IMR-90 (cell line): ENCODE data around the gene OR51E2. TPM values are rescaled to one million over a fixed set of nuclear protein-coding genes. Genes with fewer than 3 reads are reported as not detected.

Experiments
- ATAC-seq: fragments of 200-7000 bp; cut with Tn5 transposase; 2 replicates; pipeline ENCODE4 v1.9.1; 2020; ENCODE audit warnings: low read depth, mild to moderate bottlenecking, moderate library complexity
- BruUV-seq: library from RNA; stranded (reverse); fragments of 400-500 nt; replicated peaks from 2 replicates; lab custom pipeline; 2021; lab: Mats Ljungman, UMichigan
- CTCF ChIA-PET: fragments of 300-600 bp; formaldehyde crosslinking; extraction: SDS; loops from one replicate; lab custom pipeline; 2021; ENCODE audit warnings: antibody characterized with exemption; lab: Yijun Ruan, JAX
- POLR2A ChIA-PET: fragments of 300-600 bp; sonication (Branson Sonifier 250); formaldehyde crosslinking; loops from one replicate; lab custom pipeline; 2022; ENCODE audit warnings: antibody characterized with exemption; ENCODE audit not compliant: unreplicated experiment; lab: Charles Lee
- DNase-seq: peaks from one replicate; pipeline ENCODE4 v3.0.0; 2013
- H2AFZ ChIP-seq: replicated peaks from 2 replicates; pipeline ENCODE3; 2013; ENCODE audit warnings: low read length, mild to moderate bottlenecking; ENCODE audit not compliant: poor library complexity
- H2AK5ac ChIP-seq: 2 replicates; pipeline ENCODE4 v1.6.1; 2013; ENCODE audit warnings: low read depth, low read length, inconsistent platforms
- H2AK9ac ChIP-seq: replicated peaks from 2 replicates; pipeline ENCODE3; 2013; ENCODE audit warnings: mild to moderate bottlenecking, low read depth, low read length, moderate library complexity; ENCODE audit not compliant: poor library complexity
- H2BK120ac ChIP-seq: 2 replicates; pipeline ENCODE4 v1.6.1; 2013; ENCODE audit warnings: low read depth, low read length, inconsistent platforms
- H2BK15ac ChIP-seq: 3 replicates; pipeline ENCODE4 v1.6.1; 2013; ENCODE audit warnings: low read depth, low read length, inconsistent platforms
- H2BK20ac ChIP-seq: 2 replicates; pipeline ENCODE4 v1.6.1; 2013; ENCODE audit warnings: low read depth, mild to moderate bottlenecking, inconsistent platforms, low read length, moderate library complexity
- H2BK5ac ChIP-seq: 2 replicates; pipeline ENCODE4 v1.6.1; 2013; ENCODE audit warnings: mild to moderate bottlenecking, low read depth, low read length, inconsistent platforms; ENCODE audit not compliant: poor library complexity, severe bottlenecking
- H3K14ac ChIP-seq: replicated peaks from 2 replicates; pipeline ENCODE4 v1.6.1; 2013; ENCODE audit warnings: low read depth, low read length, inconsistent platforms
- H3K18ac ChIP-seq: 2 replicates; pipeline ENCODE4 v1.6.1; 2013; ENCODE audit warnings: low read depth, low read length, control low read depth
- H3K23ac ChIP-seq: 2 replicates; pipeline ENCODE4 v1.6.1; 2013; ENCODE audit warnings: low read depth, low read length, inconsistent platforms
- H3K27ac ChIP-seq: 2 replicates; pipeline ENCODE4 v1.5.1; 2013; ENCODE audit warnings: mild to moderate bottlenecking, control low read depth, low read length; ENCODE audit not compliant: insufficient read depth
- H3K27me3 ChIP-seq: 2 replicates; pipeline ENCODE4 v1.6.1; 2013; ENCODE audit warnings: low read length; ENCODE audit not compliant: control insufficient read depth, insufficient read depth
- H3K36me3 ChIP-seq: 2 replicates; pipeline ENCODE4 v1.6.1; 2013; ENCODE audit warnings: low read length, mixed read lengths; ENCODE audit not compliant: control insufficient read depth, insufficient read depth
- H3K4ac ChIP-seq: 2 replicates; pipeline ENCODE4 v1.6.1; 2013; ENCODE audit warnings: low read depth, low read length, inconsistent platforms
- H3K4me1 ChIP-seq: 2 replicates; pipeline ENCODE4 v1.6.1; 2013; ENCODE audit warnings: low read length, mixed read lengths; ENCODE audit not compliant: control insufficient read depth, insufficient read depth
- H3K4me2 ChIP-seq: 2 replicates; pipeline ENCODE4 v1.6.1; 2013; ENCODE audit warnings: low read depth, mild to moderate bottlenecking, control low read depth, low read length, moderate library complexity
- H3K4me3 ChIP-seq: 2 replicates; pipeline ENCODE4 v1.5.1; 2013; ENCODE audit warnings: low read depth, mild to moderate bottlenecking, control low read depth, low read length, moderate library complexity; ENCODE audit not compliant: insufficient read depth
- H3K56ac ChIP-seq: 2 replicates; pipeline ENCODE4 v1.6.1; 2013; ENCODE audit warnings: low read length, inconsistent platforms; ENCODE audit not compliant: insufficient read depth; ENCODE audit errors: extremely low read depth
- H3K79me1 ChIP-seq, 2 experiments: 2 replicates each; pipeline ENCODE4 v1.6.1; 2013; ENCODE audit warnings: low read length in 2 of 2, inconsistent platforms in 1 of 2, low read depth in 1 of 2
- H3K9ac ChIP-seq: 2 replicates; pipeline ENCODE4 v1.6.1; 2013; ENCODE audit warnings: low read depth, low read length, control low read depth
- H3K9me1 ChIP-seq: 2 replicates; pipeline ENCODE4 v1.6.1; 2013; ENCODE audit warnings: low read length, inconsistent platforms; ENCODE audit not compliant: insufficient read depth
- H3K9me3 ChIP-seq: 2 replicates; pipeline ENCODE4 v1.6.1; 2013; ENCODE audit warnings: low read length; ENCODE audit not compliant: control insufficient read depth, insufficient read depth
- H4K20me1 ChIP-seq: 2 replicates; pipeline ENCODE4 v1.6.1; 2013; ENCODE audit warnings: low read length, inconsistent platforms; ENCODE audit not compliant: insufficient read depth
- H4K5ac ChIP-seq: 2 replicates; pipeline ENCODE4 v1.6.1; 2013; ENCODE audit warnings: mild to moderate bottlenecking, low read depth, low read length, control low read depth
- H4K8ac ChIP-seq, 2 experiments: 2 replicates each; pipeline ENCODE4 v1.6.1; 2013; ENCODE audit warnings: low read depth in 2 of 2, low read length in 2 of 2, control low read depth in 1 of 2, inconsistent platforms in 1 of 2
- H4K91ac ChIP-seq: 2 replicates; pipeline ENCODE4 v1.6.1; 2013; ENCODE audit warnings: low read depth, low read length, inconsistent platforms; ENCODE audit not compliant: insufficient read depth
- BHLHE40 ChIP-seq: fragments of 150-350 bp; IDR thresholded peaks from 2 replicates; pipeline ENCODE4 v1.6.1; 2016; ENCODE audit warnings: mild to moderate bottlenecking, low read depth, low read length
- CEBPB ChIP-seq: IDR thresholded peaks from 2 replicates; pipeline ENCODE4 v1.6.1; 2012; ENCODE audit warnings: low read depth, low read length, improper control_type of control experiment
- CHD1 ChIP-seq: IDR thresholded peaks from 2 replicates; pipeline ENCODE4 v1.6.1; 2012; ENCODE audit warnings: low read depth, low read length, improper control_type of control experiment
- CTCF ChIP-seq: conservative IDR thresholded peaks from 2 replicates; pipeline ENCODE4 v1.5.1; 2012; ENCODE audit warnings: mild to moderate bottlenecking, low read depth, low read length, improper control_type of control experiment
- ELK1 ChIP-seq: fragments of 150-350 bp; IDR thresholded peaks from 2 replicates; pipeline ENCODE4 v1.6.1; 2016; ENCODE audit warnings: low read depth, mild to moderate bottlenecking, low read length, moderate library complexity, borderline replicate concordance
- FOS ChIP-seq: fragments of 150-350 bp; IDR thresholded peaks from 2 replicates; pipeline ENCODE4 v1.6.1; 2016; ENCODE audit warnings: low read depth, low read length
- MAFK ChIP-seq: IDR thresholded peaks from 2 replicates; pipeline ENCODE4 v1.6.1; 2012; ENCODE audit warnings: low read depth, low read length, improper control_type of control experiment
- NFE2L2 ChIP-seq: fragments of 150-350 bp; IDR thresholded peaks from 2 replicates; pipeline ENCODE4 v1.6.1; 2016; ENCODE audit warnings: low read depth, mild to moderate bottlenecking, low read length
- POLR2A ChIP-seq: IDR thresholded peaks from 2 replicates; pipeline ENCODE4 v1.6.1; 2012; ENCODE audit warnings: mild to moderate bottlenecking, low read depth, low read length
- RAD21 ChIP-seq: IDR thresholded peaks from 2 replicates; pipeline ENCODE4 v1.6.1; 2012; ENCODE audit warnings: low read length, improper control_type of control experiment
- RCOR1 ChIP-seq: IDR thresholded peaks from 2 replicates; pipeline ENCODE4 v1.6.1; 2012; ENCODE audit warnings: mild to moderate bottlenecking, low read length, improper control_type of control experiment; ENCODE audit not compliant: insufficient replicate concordance
- RFX5 ChIP-seq: IDR thresholded peaks from 2 replicates; pipeline ENCODE4 v1.8.0; 2012; ENCODE audit warnings: low read depth, mild to moderate bottlenecking, low read length, moderate library complexity
- SMC3 ChIP-seq: fragments of 150-350 bp; IDR thresholded peaks from 2 replicates; pipeline ENCODE4 v1.6.1; 2016; ENCODE audit warnings: low read depth, mild to moderate bottlenecking, antibody characterized with exemption, low read length, moderate library complexity
- USF2 ChIP-seq: fragments of 150-350 bp; IDR thresholded peaks from 2 replicates; pipeline ENCODE4 v1.6.1; 2017; ENCODE audit warnings: mild to moderate bottlenecking, antibody characterized with exemption, low read length, low read depth
- WGBS, 2 experiments: methylation state at CpG; one replicate each; pipeline versions ENCODE4 v1.1.5 to v1.1.7; 2013; ENCODE audit warnings: missing lambda C conversion rate in 2 of 2; ENCODE audit not compliant: insufficient read length in 1 of 2; ENCODE audit errors: extremely low coverage in 2 of 2; 5-methylcytosine and 5-hydroxymethylcytosine counted together
- dilution Hi-C: fragments of 300-500 bp; cut with HindIII; formaldehyde crosslinking; loops from one replicate; pipeline ENCODE4 v1.14.3; 2018; ENCODE audit warnings: low sequenced_read_pairs; ENCODE audit not compliant: unreplicated experiment
- in situ Hi-C: fragments of 300-500 bp; cut with MboI; formaldehyde crosslinking; loops from 3 replicates; pipeline ENCODE4 v1.14.3; 2019; ENCODE audit warnings: low sequenced_read_pairs, inconsistent platforms, mixed read lengths
- intact Hi-C: fragments of 100-400 bp; cut with micrococcal nuclease; formaldehyde crosslinking; loops from 2 replicates; pipeline ENCODE4 v1.10.0; 2022
- polyA plus RNA-seq, 3 experiments: library from polyadenylated mRNA; depleted of rRNA; stranded (reverse); fragments of >200 nt; gene quantifications; 2 replicates each; pipeline ENCODE4 v1.2.3, GENCODE V29; 2012; ENCODE audit warnings: low replicate concordance in 1 of 3
- total RNA-seq: library from RNA; depleted of rRNA; stranded (reverse); fragments of >200 nt; gene quantifications from 2 replicates; pipeline ENCODE4 v1.2.3, GENCODE V29; 2012

OR51E2 gene
- total and polyA plus RNA-seq, 2 of the 4 experiments (the other 2 are of a cell fraction), result 0.72 to 1.3 TPM

DNA sequence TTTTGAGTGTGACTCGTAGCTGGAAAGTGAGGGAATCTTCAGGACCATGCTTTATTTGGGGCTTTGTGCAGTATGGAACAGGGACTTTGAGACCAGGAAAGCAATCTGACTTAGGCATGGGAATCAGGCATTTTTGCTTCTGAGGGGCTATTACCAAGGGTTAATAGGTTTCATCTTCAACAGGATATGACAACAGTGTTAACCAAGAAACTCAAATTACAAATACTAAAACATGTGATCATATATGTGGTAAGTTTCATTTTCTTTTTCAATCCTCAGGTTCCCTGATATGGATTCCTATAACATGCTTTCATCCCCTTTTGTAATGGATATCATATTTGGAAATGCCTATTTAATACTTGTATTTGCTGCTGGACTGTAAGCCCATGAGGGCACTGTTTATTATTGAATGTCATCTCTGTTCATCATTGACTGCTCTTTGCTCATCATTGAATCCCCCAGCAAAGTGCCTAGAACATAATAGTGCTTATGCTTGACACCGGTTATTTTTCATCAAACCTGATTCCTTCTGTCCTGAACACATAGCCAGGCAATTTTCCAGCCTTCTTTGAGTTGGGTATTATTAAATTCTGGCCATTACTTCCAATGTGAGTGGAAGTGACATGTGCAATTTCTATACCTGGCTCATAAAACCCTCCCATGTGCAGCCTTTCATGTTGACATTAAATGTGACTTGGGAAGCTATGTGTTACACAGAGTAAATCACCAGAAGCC, 42.9 kb downstream of the OR51E2 start:
- intact Hi-C loops (no loop called here), in situ Hi-C loops (no loop called here), dilution Hi-C loops (no loop called here)
- Histone ChIP-seq H2AFZ (no peak overlapping the region), H2BK120ac (no peak overlapping the region), H3K9me1 (no peaks in the 10 kb centered on the region), H3K4me2 (no peak overlapping the region), H4K5ac (no peak overlapping the region), H2AK9ac (no peak overlapping the region), H2AK5ac (no peak overlapping the region), H4K91ac (no peak overlapping the region), H2BK5ac (no peak overlapping the region), H3K79me1 (no peaks in the 10 kb centered on the region), H3K36me3 (no peaks in the 10 kb centered on the region), H3K27ac (no peak overlapping the region), H3K27me3 (no peaks in the 10 kb centered on the region), H4K20me1 (no peaks in the 10 kb centered on the region), H4K8ac (no peak overlapping the region), H2BK20ac (no peak overlapping the region), H3K18ac (no peak overlapping the region), H3K4me3 (no peak overlapping the region), H3K14ac (no peak overlapping the region), H3K56ac (no peak overlapping the region), H3K9me3 (no peaks in the 10 kb centered on the region), H2BK15ac (no peak overlapping the region), H3K4me1 (no peaks in the 10 kb centered on the region), H3K9ac (no peak overlapping the region), H3K23ac (no peak overlapping the region), H3K4ac (no peak overlapping the region)
- ChIA-PET CTCF (no interaction called here), POLR2A (no interaction called here)
- DNase-seq (no peak), ATAC-seq (no peak)
- TF ChIP-seq RCOR1 (no peak), SMC3 (no peak), MAFK (no peak), CEBPB (no peak), NFE2L2 (no peak), CTCF (no peak), FOS (no peak), USF2 (no peak), RAD21 (no peak), BHLHE40 (no peak), ELK1 (no peak), RFX5 (no peak), CHD1 (no peak), POLR2A (no peak)
- WGBS, 2 experiments, result 0% methylated on average over 1 of the region's 2 CpGs; no CpG with 5 or more reads in 1 of the 2 experiments
- BruUV-seq, result no TSS peak
